Left lung (tissue), 10 donors: ENCODE results near the gene ATXN1. TPM values are rescaled to one million over a fixed set of nuclear protein-coding genes. Genes with fewer than 3 reads are reported as not detected.

ENCODE experiments used
- ATAC-seq: fragments of 200-7000 bp; cut with Tn5 transposase; one replicate; pipeline ENCODE4 v1.9.1; 2020; ENCODE audit warnings: moderate library complexity
- DNase-seq, 4 donors: peaks; one replicate each; pipeline ENCODE4 v3.0.0-alpha.2; 2013 to 2020
- H3K27ac ChIP-seq, 2 donors: fragments of 200-600 bp; sonication (generic) in 1 of 2; one replicate each; pipeline versions ENCODE4 v1.5.0 to v1.8.0; 2020 to 2021
- H3K27me3 ChIP-seq, 2 donors: fragments of 200-600 bp; sonication (generic) in 1 of 2; one replicate each; pipeline versions ENCODE4 v1.5.0 to v1.8.0; 2020 to 2021
- H3K36me3 ChIP-seq, 2 donors: fragments of 200-600 bp; sonication (generic) in 1 of 2; one replicate each; pipeline versions ENCODE4 v1.5.0 to v1.8.0; 2020 to 2021
- H3K4me1 ChIP-seq, 2 donors: fragments of 200-600 bp; one replicate each; pipeline ENCODE4 v1.8.0; 2021
- H3K4me3 ChIP-seq, 2 donors: fragments of 200-600 bp; sonication (generic) in 1 of 2; one replicate each; pipeline versions ENCODE4 v1.5.0 to v1.8.0; 2020 to 2021; ENCODE audit warnings: mild to moderate bottlenecking in 1 of 2
- H3K9me3 ChIP-seq, 2 donors: fragments of 200-600 bp; sonication (generic) in 1 of 2; one replicate each; pipeline versions ENCODE4 v1.5.0 to v1.8.0; 2020 to 2021
- CTCF ChIP-seq, 2 donors: fragments of 200-600 bp; sonication (generic) in 1 of 2; IDR thresholded peaks; one replicate each; pipeline versions ENCODE4 v1.5.0 to v1.8.0; 2021; ENCODE audit warnings: antibody characterized with exemption in 2 of 2
- intact Hi-C, 2 donors: fragments of 100-400 bp; cut with DNase I; formaldehyde crosslinking; loops; one replicate each; pipeline versions ENCODE4 v1.11.2 to v1.14.2; 2022
- polyA plus RNA-seq, 6 donors: library from polyadenylated mRNA; unstranded; fragments of 120-200 nt; gene quantifications; one replicate each; pipeline ENCODE4 v1.2.1, GENCODE V29; 2013; ENCODE audit not compliant: insufficient read length in 6 of 6
- total RNA-seq, 2 donors: library from RNA; stranded (reverse); fragmentation: NEBNext Ultra II Directional; extraction: Animal tissue kit (Norgen Biotek cat#: 25700); gene quantifications; one replicate each; pipeline ENCODE4 v1.2.1, GENCODE V29; 2021
- donor health status: DM: no; HTN: yes; CAD: no.
- donor health status: DM: no; HTN: no; CAD: no.

The ATXN1 gene
- total and polyA plus RNA-seq, 8 donors = 23.3 to 67.4 (median 27.3) TPM

- Histone ChIP-seq H3K4me3 (no peak overlapping the region), H3K27me3 (no peaks in the 10 kb centered on the region), H3K9me3 (no peaks in the 10 kb centered on the region), H3K27ac (no peak overlapping the region), H3K4me1 (no peaks in the 10 kb centered on the region), H3K36me3 (no peaks in the 10 kb centered on the region)
- no peak for TF ChIP-seq CTCF (IDR thresholded peaks at IDR 0.05)
- intact Hi-C loops = no loop called here
- ATAC-seq (no peak), DNase-seq (no peak)
Measured at GRCh38 chr6:16256781-16257180, 504.5 kb downstream of the ATXN1 start.

GRCh38 chr6:16254535-16254934, 506.7 kb downstream of the ATXN1 start:
- Histone ChIP-seq H3K36me3 (no peaks in the 10 kb centered on the region), H3K27me3 (no peaks in the 10 kb centered on the region), H3K4me3 (no peak overlapping the region), H3K27ac (no peak overlapping the region), H3K9me3 (no peaks in the 10 kb centered on the region), H3K4me1 (no peaks in the 10 kb centered on the region)
- TF ChIP-seq CTCF (IDR thresholded peaks at IDR 0.05) = no peak
- DNase-seq (no peak), ATAC-seq (no peak)
- intact Hi-C loops = no loop called here

GRCh38 chr6:16253399-16254144, 507.7 kb downstream of the ATXN1 start:
- H3K27ac ChIP-seq = no peak overlapping the region
- intact Hi-C loops = no loop called here
- DNase-seq (no peak), ATAC-seq (no peak)
- no peaks in the 10 kb centered on the region for H3K4me1 ChIP-seq
- TF ChIP-seq CTCF (IDR thresholded peaks at IDR 0.05) = no peak
- H3K4me3 ChIP-seq = no peak overlapping the region
- H3K9me3 ChIP-seq = no peaks in the 10 kb centered on the region
- no peaks in the 10 kb centered on the region for H3K27me3 ChIP-seq
- H3K36me3 ChIP-seq = no peaks in the 10 kb centered on the region

- no peak for DNase-seq
- H3K27ac ChIP-seq = no peak overlapping the region
- H3K36me3 ChIP-seq = no peaks in the 10 kb centered on the region
- no peaks in the 10 kb centered on the region for H3K9me3 ChIP-seq
- no peak for TF ChIP-seq CTCF (IDR thresholded peaks at IDR 0.05)
- H3K27me3 ChIP-seq = no peaks in the 10 kb centered on the region
- no peak overlapping the region for H3K4me3 ChIP-seq
- intact Hi-C loops = no loop called here
- ATAC-seq = no peak
- no peaks in the 10 kb centered on the region for H3K4me1 ChIP-seq
Measured at GRCh38 chr6:16252686-16253299, 508.5 kb downstream of the ATXN1 start.

GRCh38 chr6:16251706-16252105, 509.6 kb downstream of the ATXN1 start:
- TF ChIP-seq CTCF (IDR thresholded peaks at IDR 0.05) = no peak
- Histone ChIP-seq H3K36me3 (no peaks in the 10 kb centered on the region), H3K27ac (no peak overlapping the region), H3K9me3 (no peaks in the 10 kb centered on the region), H3K4me1 (no peaks in the 10 kb centered on the region), H3K4me3 (no peak overlapping the region), H3K27me3 (no peaks in the 10 kb centered on the region)
- intact Hi-C loops = no loop called here
- DNase-seq (no peak), ATAC-seq (no peak)
